Eye (tissue), 1 donor: Measurements from ENCODE around the gene SEPHS1.
"Not testable (repeated sequence)": the region's sequence is repeated elsewhere in the genome, so short reads cannot be mapped to it uniquely, and the experiment has no call there.

Source experiments
- DNase-seq: peaks from one replicate; pipeline ENCODE4 v3.0.0-alpha.2; 2015

The SEPHS1 gene

DNA sequence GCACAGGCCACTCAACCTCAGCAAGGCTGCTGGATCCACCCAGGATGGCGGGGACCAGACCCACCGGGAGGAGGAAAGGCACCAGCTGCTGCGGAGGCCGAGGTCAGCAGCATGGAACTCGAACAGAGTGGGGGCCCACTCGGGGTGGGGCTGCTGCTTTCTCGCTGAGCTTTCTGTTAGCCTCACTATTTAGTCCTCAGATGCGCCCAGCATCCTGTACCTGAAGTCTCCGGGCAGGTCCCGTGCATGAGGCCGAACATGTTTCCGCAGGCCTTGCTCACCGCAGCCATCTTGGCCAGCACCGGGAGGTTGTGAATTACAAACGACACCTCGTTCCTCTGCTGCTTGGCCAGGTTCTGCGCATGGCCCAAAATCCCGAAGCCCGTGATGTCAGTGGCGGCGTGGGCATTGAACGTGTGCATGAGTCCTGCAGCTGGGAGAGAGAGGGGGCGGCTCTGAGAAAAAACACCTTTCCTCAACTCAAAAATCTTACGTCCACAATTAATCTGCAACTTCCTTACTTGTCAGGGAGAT lies 25.4 kb downstream of the SEPHS1 start:
- DNase-seq = no peak

DNA sequence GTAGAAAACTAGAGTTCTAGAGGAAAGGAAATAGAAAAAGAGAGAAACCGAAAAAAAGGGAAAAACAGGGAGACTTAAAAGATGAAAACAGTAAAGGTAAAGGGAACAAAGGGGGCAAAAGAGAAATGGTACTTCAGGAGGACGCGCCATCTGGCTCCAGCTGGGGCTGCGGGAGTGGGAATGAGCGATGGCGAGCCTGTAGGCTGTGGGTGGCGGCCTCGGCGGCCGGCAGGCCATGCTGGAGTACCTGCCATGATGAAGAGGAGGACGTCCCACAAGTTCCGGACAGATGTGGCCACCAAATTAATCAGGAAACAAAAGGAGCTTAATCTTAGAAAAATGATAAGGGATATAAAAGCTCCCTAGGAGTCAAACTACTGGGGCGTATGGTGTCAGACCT lies 26.5 kb downstream of the SEPHS1 start:
- no peak for DNase-seq

DNA sequence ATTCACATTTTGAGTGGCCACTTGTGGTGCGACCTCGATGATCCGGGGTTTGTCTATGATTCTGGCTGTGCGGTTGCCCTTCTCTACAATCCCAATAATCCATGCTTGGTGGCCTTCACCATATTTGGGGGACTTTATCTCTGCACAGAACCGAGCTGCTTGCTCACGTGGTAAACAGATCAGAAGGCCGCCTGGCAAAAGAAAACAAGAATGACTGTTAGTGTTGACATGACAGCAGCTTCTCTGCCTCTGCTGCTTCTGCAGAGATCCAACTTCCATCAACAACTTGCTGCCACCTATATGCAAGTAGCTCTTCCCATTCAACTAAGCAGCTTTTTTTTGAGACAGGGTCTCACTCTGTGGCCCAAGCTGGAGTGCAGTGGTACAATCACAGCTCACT lies 28.9 kb downstream of the SEPHS1 start:
- DNase-seq = no peak

DNA sequence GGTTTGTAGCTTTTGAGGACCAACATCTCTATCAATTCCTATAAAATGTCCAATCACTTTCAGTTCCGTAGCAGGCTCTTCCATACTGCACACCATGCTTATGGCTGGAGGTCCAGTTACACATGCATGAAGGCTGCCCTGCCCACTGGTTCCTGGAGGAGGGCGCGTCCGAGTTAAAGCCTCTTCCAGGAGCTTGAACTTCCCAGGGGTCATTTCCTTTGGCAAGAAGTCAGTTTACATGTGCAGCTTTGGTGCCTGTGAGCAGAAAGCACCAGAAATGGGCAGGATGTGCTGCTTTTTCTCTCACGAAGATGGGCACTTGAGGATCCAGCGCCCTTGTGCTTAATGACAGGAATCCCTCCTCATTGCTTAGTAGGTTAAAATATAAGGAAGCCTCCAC lies 30.6 kb downstream of the SEPHS1 start:
- no peak for DNase-seq

DNA sequence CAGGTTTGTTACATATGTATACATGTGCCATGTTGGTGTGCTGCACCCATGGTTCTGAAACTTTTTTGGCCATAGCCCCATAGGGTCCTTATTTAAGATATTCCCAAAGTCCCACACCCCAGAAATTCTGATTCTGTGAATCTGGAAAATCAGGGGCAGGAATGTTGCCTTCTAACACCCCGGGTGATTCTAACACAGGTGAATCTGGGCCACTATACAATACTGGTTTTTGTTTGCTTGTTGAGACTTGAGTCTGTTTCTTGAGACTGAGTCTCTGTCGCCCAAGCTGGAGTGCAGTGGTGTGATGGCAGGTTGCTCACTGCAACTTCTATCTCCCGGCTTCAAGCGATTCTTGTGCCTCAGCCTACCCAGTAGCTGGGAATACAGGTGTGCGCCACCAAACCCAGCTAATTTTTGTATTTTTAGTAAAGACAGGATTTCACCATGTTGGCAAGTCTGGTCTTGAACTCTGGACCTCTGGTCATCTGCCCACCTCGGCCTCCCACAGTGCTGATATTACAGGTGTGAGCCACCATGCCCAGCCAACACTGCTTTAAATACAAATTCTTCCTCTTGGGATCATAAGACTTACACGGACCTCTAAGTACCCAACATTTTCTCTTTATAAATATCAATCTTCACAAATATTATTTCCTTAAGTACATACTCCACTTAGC lies 31.3 kb downstream of the SEPHS1 start:
- no peak for DNase-seq

DNA sequence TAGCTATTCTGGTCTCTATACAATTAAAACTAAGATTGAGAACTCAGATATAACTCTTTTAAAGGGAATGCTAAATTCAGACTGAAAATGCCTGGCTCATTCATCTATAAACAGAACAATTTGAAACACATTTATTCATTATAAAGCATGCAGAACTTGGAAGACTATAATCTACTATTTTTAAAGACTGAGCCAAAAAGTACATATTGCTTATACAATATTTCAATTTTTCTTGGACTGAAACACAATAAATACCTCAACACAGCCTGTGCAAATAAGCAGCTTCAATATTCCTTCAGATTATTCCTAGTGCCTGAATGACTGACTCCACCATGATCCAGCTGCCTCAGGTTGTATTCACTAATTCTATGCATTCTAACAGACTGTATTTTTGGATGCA lies 32.7 kb downstream of the SEPHS1 start:
- peak; percentile 41 for DNase-seq

DNA sequence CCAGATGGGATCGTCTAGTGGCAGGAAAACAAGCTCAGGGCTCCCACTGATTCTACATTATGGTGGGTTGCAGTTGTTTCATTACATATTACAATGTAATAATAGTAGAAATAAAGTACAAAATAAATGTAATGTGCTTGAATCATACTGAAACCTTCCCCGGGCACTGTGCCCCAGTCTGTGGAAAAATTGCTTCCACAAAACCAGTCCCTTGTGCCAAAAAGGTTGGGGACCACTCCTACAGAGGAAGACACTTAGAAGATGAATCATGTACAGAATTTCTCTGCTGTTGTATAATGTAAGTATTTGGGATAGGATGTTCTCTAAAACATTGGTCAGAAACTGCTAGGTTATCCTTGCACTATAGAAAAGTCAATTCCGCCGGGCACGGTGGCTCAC lies 36.9 kb downstream of the SEPHS1 start:
- DNase-seq = no peak

DNA sequence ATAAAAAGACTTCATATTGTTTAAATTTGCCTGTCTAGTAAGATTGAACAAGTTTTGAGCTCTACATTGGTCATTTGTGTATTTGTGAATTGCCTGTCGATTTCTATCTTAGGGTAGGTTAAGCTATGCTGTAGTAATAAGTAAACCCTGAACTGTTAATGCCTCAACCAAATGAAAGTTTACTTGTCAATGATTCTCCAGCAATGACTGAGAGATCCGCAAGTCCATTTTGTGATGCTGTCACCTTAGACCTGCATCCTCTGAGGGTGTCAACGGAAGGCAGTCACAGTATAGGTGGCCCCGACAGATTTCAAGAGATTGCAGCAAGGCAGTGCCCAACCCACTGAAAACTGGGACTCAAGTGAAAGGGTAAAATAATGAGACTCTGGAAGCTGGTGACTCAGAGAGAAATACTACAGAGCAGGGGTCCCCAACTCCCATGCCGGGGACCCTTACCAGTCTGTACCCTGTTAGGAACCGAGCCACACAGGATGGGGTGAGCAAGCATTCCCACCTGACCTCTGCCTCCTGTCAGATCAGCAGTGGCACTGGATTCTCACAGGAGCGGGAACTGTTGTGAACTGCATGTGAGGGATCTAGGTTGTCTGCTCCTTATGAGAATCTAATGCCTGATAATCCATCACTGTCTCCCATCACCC lies 37.4 kb downstream of the SEPHS1 start:
- no peak for DNase-seq

DNA sequence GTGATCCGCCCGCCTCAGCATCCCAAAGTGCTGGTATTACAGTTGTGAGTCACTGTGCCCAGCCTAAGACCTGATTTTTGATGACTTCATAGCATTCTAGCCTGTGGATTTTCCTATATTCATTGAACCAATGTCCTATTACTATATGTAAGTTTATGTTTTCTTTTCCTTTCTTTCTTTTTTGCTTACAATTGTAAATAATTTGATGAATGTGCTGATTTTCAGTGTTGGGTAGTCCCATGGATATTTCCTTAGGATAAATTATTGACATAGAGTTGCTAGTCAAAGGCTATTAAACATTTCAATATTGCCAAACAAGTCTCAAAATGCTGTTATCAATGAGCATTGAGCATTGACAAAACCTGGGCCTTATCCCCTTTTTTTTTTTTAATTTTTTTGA lies 38.3 kb downstream of the SEPHS1 start:
- DNase-seq = no peak

DNA sequence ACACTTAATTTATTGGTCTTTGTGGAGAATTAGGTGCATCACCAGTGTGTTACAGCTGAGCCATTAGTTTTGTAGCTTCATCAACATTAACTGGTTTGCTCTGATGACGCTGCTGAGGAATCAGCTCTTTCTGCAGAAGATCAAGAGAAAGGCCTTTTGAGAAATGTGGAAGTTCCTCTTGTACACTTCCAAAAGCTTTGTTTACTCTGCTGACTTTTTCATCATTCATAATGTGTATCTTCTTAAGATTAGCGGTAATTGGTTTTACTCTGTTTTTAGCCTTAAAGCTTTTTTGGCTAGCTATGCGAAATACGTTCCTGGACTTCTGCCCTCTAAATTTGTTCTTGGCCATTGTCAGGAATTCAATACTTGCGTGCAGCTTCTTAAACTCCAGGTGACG lies 40.0 kb downstream of the SEPHS1 start:
- DNase-seq = no peak

DNA sequence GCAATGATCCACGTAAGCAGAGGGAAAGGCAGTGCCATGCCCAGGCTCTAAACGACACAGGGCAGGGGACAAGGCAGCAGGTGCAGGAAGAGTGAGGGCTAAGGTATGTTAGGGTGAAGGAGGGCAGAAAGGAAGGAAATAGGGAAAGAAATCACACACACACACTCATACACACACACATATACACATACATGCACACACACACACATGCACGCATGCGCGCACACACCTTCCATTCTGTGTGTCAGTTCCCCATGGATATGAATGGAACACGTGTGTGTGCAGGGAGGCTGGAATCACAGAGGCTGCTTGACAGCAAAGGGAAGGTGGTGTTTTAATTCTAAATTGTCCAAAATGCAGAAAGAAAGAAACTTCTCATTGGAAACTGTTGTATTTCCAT lies 42.0 kb downstream of the SEPHS1 start:
- no peak for DNase-seq

DNA sequence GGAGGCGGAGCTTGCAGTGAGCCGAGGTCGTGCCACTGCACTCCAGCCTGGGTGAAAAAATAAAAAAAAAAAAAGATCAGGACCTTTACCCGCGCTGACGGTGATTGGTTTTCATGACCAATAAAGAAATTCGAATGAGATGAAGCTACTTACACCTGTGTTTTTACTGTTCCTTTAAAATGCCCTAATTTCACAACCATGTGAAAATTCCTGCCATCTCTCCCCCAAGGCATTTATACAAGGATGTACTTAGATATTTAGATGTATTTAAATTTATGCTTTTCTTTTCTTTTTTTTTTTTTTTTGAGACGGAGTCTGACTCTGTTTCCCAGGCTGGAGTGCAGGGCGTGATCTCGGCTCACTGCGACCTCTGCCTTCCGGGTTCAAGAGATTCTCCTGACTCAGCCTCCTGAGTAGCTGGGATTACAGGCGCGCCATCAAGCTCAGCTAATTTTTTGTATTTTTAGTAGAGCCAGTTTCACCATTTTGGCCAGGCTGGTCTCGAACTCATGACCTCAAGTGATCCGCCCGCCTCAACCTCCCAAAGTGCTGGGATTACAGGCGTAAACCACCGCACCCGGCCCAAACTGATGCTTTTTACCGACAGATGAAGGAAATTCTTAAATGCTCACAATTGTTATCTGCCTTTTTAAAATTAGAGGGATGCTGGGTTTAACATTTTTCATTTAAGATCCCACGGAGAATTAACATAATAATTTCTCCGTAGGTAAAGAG lies 45.1 kb downstream of the SEPHS1 start:
- DNase-seq = no peak

DNA sequence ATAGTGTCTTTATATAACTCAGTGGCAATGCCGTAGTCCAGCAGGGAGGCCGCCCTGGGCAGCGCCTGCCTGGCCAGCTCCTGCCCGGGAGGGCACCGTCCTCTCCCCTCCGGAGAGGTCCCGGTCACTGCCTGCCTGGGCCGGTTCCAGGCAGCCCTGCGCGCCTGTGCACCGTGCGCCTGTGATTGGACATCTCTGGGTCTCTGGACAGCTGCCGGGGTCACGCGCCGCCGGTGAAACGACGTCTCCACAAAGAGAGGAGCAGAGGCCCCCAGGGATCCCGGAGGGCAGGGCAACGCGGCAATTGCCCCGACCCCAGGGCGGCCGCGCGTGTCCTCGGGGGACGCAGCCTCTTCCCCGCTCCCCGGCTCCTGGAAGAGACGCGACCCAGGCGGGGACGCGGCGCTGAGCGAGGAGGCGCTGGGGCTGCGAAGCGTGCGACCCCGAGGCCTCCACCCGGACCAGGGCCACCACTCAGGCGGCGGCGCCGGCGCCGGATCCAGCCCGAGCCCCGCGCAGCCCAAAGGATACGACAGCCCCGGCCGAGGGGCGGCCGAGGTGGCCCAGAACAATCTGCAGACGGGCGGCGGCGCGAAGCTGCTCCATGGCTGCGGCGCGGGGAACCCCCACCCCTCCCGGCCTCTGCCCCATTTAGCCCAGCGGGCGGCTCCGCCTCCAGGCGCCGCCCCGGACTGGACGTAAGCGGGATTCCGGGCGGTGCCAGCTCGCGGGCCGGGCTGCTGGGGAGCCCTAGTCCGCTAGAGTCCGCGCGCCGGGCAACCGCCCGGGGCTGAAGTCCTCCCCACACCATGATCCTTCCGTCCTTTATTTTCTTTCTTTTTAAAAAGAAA lies 48.4 kb downstream of the SEPHS1 start, which contains the start of gene PHYH:
Gene PHYH (minus strand): TSS at position 628 of the 851 bp plus-strand sequence. CDS start 22 bp downstream, at position 606.
- DNase-seq = peak; percentile 93

DNA sequence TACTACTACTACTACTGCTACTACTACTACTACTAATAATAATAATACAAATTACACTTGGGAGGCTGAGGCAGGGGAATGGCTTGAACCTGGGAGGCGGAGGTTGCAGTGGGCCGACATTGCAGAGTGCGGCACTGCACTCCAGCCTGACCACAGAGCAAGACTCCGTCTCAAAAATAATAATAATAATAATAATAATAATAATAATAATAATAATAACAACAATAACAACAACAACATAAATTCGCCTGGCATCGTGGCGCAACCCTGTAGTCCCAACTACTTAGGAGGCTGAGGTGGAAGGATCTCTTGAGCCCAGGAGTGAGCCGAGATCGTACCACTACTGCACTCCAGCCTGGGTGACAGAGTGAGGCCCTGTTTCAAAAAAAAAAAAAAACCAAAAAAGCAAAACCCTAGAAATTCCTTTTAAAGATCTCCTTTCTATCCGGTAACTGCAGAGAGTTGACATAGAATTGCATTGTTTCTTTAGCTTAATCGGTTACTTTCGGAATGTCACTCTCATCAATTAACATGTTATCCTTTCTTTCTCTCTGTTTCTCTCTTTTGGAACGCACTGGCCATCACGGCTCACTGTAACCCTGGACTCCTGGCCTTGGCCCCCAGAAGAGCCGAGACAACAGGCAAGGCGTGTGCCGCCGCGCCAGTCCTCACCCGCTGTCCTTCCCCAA lies 49.2 kb downstream of the SEPHS1 start:
- no peak for DNase-seq

DNA sequence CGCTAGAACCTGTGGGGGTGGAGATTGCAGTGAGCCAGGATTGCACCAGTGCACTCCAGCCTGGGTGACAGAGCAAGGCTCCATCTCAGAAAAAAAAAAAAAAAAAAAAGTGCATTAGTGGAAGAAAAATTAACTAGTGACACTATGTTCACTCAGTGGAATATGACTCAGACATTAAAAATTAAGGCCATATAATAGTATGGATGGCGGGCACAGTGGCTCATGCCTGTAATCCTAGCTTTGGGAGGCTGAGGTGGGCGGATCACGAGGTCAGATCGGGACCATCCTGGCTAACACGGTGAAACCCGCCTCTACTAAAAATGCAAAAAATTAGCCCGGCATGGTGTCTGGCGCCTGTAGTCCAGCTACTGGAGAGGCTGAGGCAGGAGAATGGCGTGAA lies 51.6 kb downstream of the SEPHS1 start:
- no peak for DNase-seq

DNA sequence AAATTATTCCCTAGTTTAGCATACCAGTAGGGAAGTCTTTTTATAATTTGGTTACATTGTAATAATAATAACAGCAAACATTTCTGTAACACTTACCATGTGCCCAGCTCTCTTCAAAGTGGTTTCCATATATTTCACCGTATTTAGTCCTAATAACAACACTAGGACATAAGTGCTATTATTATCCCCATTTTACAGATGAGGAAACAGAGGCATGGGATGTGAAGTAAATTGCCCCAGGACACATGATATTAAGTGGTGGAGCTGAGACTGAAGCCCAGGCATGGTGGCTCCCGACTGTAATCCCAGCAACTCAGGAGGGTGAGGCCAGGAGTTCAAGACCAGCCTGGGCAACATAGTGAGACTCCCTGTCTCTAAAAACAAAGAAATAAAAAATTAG lies 53.3 kb downstream of the SEPHS1 start:
- DNase-seq = no peak

DNA sequence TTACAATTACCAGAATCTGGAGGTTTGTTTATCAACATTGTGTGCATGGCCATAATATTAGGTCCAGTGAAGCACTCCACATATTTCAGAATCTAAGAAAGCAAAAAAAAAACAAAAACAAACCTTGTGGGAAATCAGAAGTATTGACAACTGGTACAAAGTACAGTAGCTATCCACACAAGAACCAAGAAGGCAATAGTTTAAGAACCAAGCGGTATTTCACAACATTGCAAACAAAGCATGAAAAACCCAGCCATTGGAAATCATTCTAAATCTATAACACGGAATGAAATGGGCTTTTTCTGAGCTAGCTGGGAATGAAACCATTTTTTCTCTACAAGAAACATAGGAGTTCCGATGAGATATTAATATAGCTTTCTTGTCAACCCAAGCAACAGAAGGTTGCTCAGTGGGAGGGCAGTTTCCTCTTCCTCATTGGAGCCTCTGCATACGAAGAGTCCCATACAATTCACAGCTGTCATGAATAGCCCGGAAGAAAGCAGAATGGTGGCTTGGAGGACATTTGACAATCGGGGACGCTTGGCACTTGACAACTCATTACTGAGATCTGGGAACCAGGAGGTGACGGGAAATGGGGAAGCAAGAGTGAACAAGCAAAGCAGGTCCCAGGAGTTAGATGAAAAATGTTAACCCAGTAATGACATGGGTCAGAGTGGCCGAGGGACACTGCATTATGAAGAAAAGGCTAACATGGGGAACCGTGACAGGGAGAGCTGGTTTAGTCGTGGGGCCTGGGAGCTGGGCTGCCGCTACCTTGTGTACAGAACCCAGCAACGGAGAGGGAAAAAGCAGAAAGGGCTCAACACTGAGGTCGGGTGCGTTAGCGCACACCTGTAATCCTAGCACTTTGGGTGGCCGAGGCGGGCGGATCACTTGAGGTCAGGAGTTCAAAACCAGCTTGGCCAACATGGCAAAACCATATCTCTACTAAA lies 56.0 kb downstream of the SEPHS1 start:
- DNase-seq = peak; percentile 27

DNA sequence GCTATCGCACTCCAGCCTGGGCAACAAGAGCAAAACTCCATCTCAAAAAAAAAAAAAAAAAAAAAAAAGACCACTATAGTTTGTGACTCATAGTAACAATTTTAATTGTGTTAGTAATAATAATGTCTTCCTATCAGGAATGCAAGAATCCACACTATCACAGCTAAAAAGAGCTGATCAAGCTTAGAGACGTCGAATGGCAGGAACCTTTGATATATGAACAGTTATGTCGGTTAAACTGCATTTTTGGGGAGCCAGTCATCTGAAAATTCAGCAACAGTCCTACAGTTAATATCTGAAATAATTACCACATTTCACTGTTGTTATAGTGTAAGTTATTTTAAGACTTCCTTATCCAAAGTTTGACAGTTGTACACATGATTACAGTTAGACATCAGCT lies 57.0 kb downstream of the SEPHS1 start:
- DNase-seq = no peak

DNA sequence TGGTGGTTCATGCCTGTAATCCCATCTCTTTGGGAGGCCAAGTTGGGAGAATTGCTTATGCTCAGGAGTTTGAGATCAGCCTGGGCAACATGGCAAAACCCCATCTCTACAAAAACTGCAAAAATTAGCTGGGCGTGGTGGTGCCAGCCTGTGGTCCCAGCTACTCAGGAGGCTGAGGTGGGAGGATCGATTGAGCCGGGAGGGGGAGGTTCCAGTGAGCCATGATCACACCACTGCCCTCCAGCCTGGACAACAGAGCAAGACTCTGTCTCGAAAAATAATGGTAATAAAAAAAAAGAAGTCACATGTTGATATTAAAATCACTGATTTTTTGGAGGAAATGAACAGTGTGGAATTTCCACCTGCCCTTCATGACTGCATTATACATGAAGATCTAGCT lies 64.0 kb downstream of the SEPHS1 start:
- no peak for DNase-seq

DNA sequence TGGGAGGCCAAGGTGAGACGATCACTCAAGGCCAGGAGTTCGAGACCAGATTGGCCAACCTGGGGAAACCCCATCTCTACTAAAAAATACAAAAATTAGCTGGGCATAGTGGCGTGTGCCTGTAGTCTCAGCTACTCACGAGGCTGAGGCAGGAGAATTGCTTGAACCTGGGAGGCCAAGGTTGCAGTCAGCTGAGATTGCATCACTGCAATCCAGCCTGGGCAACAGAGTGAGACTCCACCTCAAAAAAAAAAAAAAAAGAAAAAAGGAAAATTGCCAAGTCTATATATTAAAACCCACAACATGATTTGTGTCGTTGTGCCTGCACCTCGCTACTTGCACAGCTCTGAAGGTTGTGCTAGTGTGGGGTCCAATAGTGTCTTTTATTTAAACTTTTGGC lies 65.7 kb downstream of the SEPHS1 start:
- not testable (repeated sequence) for DNase-seq

DNA sequence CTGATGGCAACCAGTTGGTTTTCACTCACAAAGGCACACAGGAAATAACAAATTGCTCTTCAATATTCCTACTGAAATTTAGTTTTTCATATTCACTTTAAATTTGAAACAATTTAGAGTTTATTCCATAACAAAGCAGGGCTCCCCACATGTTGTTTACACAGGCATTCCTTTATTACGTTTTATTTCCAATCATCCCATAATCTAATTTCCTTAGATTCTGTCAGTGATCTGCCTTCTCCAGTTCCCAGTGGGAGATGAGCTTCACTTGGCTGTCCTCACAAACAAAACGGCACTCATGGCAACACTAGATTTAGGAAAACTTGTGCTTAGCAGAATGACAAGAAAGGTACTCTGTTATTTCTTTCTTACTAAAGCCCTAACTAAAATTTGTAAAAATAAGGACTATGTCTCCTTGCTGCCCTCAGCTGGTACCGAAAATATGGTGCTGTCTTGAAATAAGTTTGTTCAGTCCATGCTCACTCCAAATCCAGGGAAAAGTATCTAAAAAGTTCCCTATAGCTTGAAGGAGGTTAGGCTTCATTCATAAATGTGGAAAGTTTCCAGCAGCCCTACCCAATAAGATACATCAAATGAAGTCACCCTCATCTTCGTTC lies 71.2 kb downstream of the SEPHS1 start:
- DNase-seq = peak; percentile 29
